NCI-H1105 treated with DMSO at 0.1 percent for 48 hours (cell line): ENCODE data around the gene GRIN3A.
"Not testable (repeated sequence)": the region's sequence is repeated elsewhere in the genome, so short reads cannot be mapped to it uniquely, and the experiment has no call there.

Experiments
- DNase-seq: peaks from one replicate; lab custom pipeline; 2025; lab: John Stamatoyannopoulos, UW

The GRIN3A gene

DNA sequence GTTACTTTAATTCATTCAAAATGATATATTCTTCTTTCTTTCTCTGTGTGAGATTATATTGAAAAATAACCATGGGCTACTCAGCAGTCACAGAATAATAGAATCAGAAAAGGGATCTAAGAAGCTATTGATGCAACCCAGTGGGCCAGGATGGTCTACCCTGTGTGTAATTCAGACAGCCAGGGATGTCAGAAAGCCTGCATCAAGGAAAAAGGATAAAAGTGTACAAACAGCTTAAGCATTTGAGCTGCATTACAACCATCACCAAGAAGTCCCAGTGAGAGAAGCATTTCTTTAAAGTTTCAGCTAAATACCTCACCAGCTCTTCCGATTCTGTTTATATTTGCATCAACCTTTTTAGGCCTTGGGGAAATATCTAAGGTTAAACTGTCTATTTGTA, 105.8 kb downstream of the GRIN3A start:
- DNase-seq: no peak

DNA sequence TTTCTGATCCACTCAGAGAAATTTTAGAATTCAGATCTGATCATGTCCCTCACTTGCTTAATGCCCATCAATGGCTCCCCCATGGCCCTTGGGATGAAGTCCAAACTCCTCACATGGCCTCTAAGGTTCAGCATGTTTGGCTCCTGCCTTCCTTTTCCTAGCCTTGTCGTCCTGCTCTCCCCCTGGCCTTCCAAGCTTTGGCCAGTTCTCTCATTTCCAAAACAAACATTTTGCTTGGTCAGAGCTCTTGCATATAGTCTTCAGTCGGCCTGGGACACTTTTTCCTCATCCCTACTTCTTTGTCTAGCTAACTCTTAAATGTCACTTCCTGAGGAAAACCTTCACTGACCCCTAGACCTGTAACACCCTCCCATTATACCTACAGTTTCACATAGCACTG, 106.6 kb downstream of the GRIN3A start:
- no peak for DNase-seq

DNA sequence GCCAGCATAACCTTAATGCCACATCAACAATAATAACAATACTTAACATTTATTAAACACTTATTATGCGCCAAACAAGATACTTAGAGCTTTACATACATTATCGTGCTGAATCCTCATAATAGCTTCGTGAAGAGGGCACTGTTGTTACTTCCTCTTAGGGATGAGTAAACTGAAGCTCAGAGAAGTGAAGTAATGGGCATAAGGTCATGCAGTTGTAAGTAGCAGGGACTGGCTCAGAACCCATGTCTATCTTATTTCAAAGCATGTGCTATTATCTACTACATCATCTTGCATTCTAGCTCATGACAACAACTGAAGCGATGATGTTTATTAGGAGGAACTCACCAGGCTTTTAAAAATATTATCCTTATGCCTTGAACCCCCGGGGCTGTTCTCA, 108.8 kb downstream of the GRIN3A start:
- DNase-seq: no peak

DNA sequence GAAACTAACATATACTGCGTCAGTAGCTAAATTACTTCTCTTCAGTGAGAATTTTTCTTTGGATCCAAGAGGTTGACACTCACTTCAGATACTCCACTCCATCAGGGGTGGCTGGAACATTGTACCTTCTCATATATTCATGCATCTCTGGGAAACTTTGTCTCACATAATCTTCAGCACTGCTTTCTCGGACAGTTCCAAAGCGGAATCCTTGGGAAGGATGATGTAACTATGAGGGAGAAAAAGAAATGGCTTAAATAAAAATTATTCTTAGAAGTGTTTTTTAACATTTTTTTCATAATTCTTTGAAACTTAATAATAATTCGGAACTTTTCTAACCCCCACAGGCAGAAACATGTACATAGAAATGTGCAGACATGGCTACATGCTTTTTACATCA, 110.3 kb downstream of the GRIN3A start:
- DNase-seq: no peak

DNA sequence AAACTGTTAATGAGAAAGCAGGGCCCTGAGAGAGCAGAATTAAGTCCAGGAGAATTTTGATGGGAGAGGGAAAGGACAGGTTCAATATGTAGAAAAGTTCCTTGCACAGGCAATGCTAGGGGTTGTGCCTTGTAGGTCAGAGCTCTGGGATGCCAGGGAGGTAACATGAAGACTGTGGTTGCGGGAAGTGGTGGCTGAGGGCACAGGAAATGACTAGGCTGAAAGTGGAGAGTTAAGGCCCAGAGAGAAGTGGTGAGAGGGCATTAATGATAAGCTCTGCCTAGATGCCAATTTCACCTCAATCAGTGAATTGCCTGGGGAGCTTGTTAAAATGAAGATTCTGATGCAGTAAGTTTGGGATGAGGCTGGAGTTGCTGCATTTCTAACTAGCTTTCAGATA, 112.2 kb downstream of the GRIN3A start:
- no peak for DNase-seq

DNA sequence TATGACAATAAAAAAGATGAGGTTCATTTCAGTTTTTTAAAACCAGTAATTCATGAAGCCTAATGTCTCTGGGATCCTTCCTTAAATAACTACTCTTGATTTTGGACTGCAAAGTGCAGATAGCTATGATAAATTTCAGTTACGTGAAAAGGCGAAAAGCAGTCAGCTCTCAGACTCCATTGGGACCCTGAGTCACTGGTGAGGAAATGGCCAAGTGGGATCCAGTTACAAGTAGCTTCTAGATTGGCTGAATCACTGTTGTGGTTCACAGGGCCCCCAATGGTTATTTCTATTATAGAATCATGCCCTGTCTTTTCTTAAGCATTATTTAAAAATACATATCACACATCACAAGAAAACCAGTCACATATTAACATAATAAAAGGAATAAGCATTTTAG, 112.6 kb downstream of the GRIN3A start:
- DNase-seq: no peak

DNA sequence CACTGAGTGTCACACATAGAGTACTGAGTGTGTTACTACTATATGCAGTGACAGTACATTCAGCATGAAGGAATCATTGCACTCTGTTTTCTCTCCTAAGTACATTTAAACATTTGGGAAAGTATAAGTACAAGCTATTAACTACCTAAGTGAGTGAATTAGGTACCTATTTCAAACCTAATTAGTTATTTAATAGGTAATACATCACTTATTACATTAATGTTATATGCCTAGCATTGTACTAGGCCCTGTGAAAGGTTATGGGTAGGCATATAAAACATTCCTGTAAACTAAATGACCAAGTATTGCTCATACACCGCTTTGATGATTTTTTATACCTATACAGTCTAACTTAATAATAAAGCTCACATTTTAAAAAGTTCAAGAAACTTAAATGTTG, 118.0 kb downstream of the GRIN3A start:
- no peak for DNase-seq

DNA sequence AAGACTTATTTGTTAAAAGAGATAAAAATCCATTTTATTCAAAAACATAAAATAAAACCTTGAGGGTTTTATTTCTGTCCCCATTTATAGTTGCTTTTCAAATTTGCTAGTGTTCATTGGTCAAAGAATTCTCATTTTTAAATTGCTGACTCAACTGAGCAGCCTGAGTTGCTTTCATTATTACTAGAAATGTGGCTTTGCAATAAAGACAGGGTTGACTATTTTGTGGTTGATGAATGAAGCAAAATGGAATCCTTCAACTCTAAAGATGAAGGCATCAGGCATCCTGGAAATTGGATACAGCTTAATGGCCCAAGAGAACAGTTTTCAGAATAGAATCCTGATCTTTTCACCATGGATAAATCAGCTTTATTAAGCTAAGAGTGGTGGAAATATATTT, 119.7 kb downstream of the GRIN3A start:
- DNase-seq: no peak

DNA sequence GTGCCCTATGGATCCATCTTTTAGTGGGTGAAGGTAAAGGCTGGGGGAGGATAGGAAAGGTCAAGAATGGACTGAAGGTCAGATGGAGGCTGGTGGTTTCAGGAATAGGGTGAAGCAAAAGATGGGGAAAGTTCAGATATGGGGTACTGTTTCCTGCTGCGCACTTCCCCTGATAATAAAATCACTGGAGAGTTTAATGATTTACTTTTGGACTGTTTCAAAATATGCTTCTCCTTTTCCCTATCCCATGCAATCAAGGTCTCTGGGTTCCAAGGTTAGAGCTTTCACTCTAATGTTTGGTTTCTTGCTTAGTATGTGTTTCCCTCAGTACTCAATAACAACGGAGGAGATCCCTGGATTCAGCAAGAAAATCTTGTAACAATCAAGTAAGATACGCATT, 132.9 kb downstream of the GRIN3A start:
- no peak for DNase-seq

DNA sequence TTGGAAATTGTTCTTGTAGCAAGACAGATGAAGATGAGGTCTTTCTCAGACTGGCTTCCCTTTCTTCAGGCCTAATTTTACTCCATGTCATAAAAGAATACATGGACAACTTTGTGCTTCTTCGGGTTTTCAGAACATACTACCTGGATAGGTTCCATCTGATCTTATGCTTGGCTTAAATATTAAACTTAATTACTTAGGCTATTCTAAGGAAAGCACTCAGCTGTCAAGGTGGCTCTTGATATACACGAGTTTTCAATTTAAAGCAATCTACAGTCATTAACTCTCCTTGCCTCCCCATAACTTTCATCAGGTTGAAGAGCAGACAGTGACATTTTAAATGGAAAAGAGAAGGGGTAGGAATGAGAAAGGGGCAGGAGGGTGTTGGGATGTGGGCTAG, 134.2 kb downstream of the GRIN3A start:
- DNase-seq: no peak

DNA sequence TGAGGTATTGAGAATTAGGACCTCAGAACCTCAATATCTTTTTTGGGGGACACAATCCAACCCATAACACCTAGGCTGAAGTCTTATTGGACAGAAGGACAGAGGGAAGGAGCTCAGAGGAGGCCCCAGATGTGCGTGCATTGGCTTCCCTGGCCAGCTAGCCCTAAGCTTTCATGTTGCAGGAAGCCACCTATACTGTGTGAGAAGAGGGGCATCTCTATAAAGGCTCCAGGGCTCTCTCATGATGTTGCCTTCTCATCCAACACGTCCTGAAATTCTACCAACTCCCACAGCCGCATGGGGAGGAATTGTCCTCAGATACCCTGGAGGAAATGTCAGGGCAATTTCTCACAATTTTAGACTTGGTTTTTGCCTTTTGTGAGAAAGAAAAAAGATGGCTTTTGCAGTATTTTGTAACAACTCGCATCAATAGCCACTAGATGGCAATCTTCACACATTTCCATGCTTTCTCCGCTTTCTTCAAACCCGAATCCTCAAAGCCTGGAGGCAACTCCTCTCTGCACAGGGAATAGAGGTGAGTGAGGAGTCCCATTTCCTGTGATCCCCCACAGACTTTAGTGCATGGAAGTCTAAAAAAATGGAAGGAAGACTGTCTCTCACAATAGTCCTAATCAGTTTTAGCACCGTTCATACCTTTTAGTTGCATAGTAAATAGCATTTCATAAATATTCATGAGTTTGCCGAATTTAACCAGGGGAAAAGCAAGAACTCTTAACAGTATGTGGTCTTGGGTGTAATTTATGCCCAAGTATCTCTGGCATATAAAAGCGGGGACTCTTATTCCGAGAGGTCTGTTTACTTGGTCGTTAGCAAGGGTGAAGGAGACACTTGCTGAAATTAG, 136.3 kb downstream of the GRIN3A start:
- peak; percentile 73 for DNase-seq

DNA sequence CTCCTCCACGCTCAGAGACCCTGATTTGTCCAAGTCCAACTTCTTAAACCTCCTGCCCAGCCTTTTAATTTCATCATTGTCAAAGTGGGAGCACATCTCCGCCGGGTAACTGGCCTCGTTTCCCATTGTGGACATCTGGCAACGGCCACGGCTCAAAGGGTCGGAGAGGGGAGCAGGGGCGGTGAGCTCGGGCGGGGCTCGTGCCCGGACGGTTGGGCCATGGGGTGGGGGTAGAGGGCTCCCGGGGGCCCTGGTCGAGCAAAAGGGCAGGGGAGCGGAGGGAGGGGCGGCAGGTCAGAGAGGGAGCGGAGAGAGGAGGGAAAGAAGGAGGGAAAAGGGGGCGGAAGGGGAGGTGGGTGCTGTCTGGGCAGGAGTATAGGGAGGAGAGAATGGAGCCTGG, 143.7 kb downstream of the GRIN3A start, which contains the start of gene PPP3R2:
TSS of gene PPP3R2 (minus strand) at position 174 of the 400 bp plus-strand sequence. CDS start at position 126, 48 bp downstream.
- DNase-seq: no peak

DNA sequence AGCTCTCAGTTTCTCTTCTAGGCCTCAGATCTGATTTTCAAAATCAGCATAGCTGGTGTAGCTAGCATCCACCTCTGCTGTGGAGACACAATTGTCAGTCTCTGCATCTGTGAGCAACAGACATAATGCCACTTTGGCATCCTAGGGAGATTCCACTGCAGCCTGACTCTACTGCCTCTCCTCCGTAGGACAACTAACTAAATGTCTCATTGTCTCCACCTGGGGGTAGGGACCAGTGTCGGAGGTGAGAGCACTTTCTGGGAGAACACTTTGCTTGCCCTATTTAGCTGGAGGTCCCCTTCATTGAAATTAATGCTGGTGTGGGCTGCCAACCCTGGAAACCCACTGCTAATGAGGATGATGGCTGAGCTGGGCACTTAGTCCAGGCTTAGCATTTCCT, 145.1 kb downstream of the GRIN3A start:
- DNase-seq: no peak

DNA sequence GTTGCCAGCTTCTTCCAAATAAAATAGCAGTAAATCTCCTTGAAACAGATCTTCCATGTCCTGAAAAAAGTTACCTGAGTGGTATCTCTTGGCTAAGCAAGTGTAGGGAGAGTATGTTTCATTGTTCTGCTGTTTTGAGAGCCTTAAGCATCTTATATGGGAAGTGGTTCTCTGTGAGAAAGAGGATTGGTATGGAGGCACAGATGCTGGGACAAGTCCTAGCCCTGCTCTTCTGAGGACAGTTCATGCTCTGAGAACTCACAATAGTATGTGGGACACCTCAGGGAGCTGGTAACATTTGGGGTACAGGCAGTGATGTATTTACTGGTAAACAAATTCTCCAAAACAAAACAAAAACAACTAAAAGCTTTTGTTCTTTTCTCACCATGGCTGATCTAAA, 145.7 kb downstream of the GRIN3A start:
- DNase-seq: no peak

DNA sequence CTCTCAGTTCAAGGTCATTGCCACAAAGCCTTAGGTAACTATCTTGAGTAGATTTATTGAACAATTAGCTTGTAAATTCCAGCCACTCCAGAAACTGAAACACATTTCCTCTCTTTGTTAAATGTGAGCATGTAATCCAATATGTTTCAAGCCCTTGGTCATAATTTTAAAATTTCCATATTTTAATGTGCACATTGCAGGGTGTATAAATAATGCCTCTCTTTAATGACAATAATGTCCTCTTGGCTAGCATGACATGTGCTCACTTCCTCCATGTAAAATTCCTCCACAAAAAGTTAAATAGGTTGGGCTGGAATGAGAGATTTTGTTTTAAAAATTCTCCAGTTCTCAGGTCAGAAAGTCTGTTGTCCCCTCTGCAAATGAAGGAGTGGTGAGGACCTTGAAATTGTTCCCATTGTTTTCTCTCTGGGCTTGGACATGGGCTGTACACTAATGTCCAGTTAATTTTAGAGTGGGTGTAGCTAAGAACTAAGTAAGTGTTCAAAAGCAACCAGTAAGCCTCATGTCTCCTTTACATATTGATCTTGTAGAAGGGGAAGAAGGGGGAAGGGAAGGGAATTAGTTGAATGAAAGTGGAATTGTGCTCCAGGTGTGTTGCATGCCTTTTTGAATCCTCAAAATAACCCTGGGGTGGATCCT, 146.5 kb downstream of the GRIN3A start:
- DNase-seq: no peak

DNA sequence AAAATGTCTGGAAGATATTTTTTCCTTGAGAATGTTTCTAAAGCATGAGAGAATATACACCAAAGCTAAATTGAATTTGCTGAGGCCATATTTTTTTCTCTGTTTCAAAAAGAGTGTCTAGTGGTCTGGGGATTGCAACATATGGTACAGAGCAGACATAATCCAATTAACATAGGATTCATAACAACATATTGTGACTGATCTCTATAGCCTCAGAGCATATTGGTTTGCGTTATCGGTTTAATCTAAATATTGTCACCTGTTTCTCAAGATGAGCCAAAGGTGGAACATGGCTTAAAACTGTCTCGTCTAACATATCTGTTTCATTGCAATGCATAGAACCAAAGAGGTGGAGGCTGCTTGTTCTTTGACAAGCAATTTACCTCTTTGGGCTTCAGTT, 147.5 kb downstream of the GRIN3A start:
- no peak for DNase-seq

DNA sequence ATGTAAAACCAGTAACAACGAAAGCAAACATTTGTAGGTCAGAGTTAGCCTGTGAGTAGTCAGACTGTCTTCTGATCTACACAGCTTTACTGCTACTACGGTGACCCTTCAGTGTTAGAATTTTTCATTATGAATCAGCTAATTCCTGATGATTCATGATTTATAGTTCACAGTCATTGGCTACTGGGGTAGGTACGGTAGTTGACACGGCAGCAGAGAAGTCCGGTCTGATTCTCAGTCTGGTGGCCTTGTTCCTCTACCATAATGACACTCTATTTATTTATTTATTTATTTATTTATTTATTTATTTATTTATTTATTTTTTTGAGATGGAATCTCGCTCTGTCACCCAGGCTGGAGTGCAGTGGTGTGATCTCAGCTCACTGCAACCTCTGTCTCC, 148.4 kb downstream of the GRIN3A start:
- DNase-seq: not testable (repeated sequence)

DNA sequence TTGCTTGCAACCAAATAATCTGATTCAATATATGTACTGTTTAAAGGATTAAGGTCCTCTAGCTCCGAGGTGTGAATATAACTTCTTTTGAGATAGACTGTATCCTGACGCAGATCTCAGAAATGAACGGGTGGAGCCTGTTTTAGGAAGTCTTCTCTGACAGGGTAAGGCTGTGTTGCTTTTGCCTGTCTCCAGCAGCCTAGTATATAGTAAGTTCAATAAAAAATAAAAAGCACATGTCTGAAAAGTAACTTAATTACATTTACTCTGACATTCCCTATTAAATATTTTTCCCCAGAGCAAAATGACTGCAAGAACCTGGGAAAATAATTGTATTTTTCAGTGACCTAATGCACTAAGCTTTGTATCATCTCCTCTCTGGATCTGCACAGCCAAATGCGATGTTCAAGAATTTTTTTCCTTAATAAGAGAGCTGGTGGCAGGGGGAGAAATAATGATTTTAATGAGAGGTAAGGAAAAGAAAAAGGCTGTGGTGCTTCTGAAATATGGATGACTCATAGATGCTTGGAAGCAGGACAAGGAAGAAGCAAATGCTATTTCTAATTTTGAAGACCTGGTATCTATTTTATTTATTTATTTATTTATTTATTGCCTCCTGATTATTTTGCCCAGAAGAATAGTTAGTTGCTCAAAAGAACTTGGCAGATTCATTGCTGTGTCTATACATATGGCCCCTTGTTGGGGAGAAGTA, 151.0 kb downstream of the GRIN3A start:
- DNase-seq: no peak

DNA sequence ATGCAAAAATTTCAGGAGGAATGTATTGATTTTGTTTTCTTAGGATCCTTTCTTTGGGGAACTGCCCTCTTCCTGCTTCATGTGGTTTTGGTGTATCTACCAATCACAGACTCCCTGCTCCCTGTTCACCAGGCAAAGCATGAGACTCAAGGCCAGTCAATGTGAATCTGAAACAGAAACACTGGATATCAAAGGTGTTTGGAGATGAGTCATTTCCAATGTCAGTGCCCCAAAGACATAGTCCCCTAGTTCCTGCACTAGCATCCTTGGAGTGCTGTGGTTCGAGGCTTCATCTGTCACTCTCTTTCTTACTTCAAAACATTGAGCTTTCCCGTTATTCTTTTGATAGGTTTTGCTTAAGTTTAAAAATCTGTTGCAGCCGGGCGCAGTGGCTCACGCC, 151.8 kb downstream of the GRIN3A start:
- DNase-seq: no peak

DNA sequence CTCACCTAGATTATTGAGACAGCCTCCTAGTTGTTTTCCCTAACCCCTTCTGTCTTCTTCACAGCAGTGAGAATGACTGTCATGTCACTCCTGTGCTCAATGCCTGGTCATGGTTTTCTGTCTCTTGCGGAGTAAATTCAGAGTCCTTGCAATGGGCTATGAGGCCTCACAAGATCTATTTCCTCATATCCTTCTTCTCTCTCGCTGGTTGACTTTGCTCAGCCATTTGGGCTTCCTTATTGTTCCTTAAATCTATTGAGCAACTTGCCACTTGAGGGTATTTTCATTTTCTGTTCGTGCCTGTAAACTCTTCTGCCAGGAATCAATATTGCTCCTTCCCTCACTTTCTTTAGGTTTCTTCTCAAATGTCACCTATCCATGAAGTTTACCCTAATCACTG, 152.7 kb downstream of the GRIN3A start:
- DNase-seq: no peak

DNA sequence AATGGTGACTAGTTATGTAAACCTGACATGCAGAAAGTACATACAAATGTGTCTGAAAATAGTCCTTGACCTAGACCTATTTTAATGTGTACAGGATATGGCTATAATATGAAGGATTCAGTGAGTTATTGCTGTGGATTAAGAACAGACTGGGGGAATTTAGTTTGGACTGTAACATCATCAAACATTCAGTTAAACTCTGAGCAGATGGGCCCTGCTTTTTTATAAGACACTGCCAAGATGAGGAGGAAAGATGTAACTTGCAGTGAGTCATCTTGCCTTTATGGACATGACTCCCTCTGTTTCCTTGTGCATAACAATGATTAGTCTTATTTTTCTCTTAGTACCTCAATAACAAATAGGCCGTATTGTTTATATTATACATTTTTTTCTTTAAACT, 155.9 kb downstream of the GRIN3A start:
- DNase-seq: no peak

DNA sequence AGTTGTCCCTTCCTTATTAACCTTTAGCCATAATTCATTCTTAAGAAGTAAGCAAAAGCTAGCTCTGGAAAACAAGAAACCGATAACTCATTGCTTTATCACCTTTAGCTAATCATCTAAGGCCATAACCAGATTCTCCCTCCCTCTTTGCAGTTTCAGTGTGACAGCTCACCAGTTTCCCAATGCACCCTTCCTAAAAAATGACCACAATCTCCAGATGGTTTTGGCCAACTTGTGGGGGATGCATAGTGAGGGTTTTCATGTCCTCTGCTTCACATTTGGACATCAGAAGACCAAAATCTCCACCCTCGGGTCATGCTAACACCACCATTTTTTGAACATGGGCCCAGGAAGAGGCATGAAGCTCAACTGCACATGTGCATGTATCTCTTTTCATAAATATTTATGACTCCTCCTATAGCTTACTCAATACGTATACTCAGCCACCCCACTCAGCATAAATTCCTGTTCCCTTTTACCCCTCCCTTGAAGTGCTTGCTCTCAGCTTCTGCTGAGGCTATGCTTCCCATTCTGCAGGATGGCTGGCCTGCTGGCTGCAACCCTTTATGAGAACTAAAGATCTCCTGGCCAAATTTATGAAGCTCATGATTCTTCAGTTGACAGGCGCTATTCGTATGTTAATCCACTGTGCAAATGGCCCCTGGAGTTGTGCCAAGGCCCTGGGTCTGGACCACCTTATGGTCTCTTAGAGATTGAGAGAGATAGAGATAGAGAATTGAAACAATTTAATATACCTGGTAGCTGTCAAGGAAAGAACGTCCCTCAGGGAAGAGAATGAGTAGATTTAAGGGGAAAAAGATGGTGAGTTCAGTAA, 158.5 kb downstream of the GRIN3A start:
- no peak for DNase-seq
